NCI-H526 (cell line): Measurements from ENCODE around the gene TNFRSF12A.

Experiments used
- DNase-seq, 2 experiments: peaks; one replicate each; lab custom pipeline; 2025; lab: John Stamatoyannopoulos, UW

The TNFRSF12A gene

GRCh38 chr16:2986623-2987188 is 33.5 kb upstream of the TNFRSF12A start:
- DNase-seq: no peak

- no peak for DNase-seq
These were observed 32.9 kb upstream of the TNFRSF12A start for GRCh38 chr16:2987286-2987685.

GRCh38 chr16:2987833-2988232 is 32.3 kb upstream of the TNFRSF12A start:
- no peak for DNase-seq

- no peak for DNase-seq
These were observed 31.5 kb upstream of the TNFRSF12A start for GRCh38 chr16:2988590-2989099.

- no peak for DNase-seq
These were observed 29.3 kb upstream of the TNFRSF12A start for GRCh38 chr16:2990891-2991290.

- no peak for DNase-seq
These were observed 28.5 kb upstream of the TNFRSF12A start for GRCh38 chr16:2991566-2992261.

GRCh38 chr16:2992383-2993081 is 27.6 kb upstream of the TNFRSF12A start:
- DNase-seq: no peak

GRCh38 chr16:2996298-2996697 is 23.9 kb upstream of the TNFRSF12A start:
- no peak for DNase-seq

- no peak for DNase-seq
These were observed 20.2 kb upstream of the TNFRSF12A start for GRCh38 chr16:2999929-3000328.

- DNase-seq: no peak
These were observed 19.6 kb upstream of the TNFRSF12A start for GRCh38 chr16:3000540-3000939.

GRCh38 chr16:3001316-3001715 is 18.9 kb upstream of the TNFRSF12A start:
- no peak for DNase-seq

- DNase-seq: peak; percentile 91 to 97
These were observed 16.4 kb upstream of the TNFRSF12A start for GRCh38 chr16:3003582-3004270.

GRCh38 chr16:3004319-3004718 is 15.8 kb upstream of the TNFRSF12A start:
- DNase-seq: peak in 1 of 2 experiments; percentile 50

- no peak for DNase-seq
These were observed 15.3 kb upstream of the TNFRSF12A start for GRCh38 chr16:3004781-3005284.

GRCh38 chr16:3007059-3007956 is 12.9 kb upstream of the TNFRSF12A start:
- no peak for DNase-seq

- no peak for DNase-seq
These were observed 12.0 kb upstream of the TNFRSF12A start for GRCh38 chr16:3007957-3008689.

GRCh38 chr16:3008690-3009037 is 11.5 kb upstream of the TNFRSF12A start:
- no peak for DNase-seq

- DNase-seq: no peak
These were observed 10.4 kb upstream of the TNFRSF12A start for GRCh38 chr16:3009568-3010390.

GRCh38 chr16:3010510-3010909 is 9.7 kb upstream of the TNFRSF12A start:
- no peak for DNase-seq

GRCh38 chr16:3012246-3012645 is 7.9 kb upstream of the TNFRSF12A start:
- peak; percentile 33 to 73 for DNase-seq
